ENCODE measurements around the gene RAB22A.
A peak's percentile ranks its signal among the peaks of the same experiment; 100 is the strongest.
"Not testable (repeated sequence)": the region's sequence is repeated elsewhere in the genome, so short reads cannot be mapped to it uniquely, and the experiment has no call there.

Gene RAB22A

GRCh38 chr20:58349570-58349969, 40.1 kb downstream of the RAB22A start:
- DNase-seq: no peak

GRCh38 chr20:58352468-58352867, 43.0 kb downstream of the RAB22A start:
- DNase-seq: no peak

GRCh38 chr20:58359441-58359840, 49.9 kb downstream of the RAB22A start:
- no peak for DNase-seq

- no peak for DNase-seq
Measured at GRCh38 chr20:58360936-58361335, 51.4 kb downstream of the RAB22A start.

- DNase-seq: no peak
Measured at GRCh38 chr20:58361481-58362205, 52.1 kb downstream of the RAB22A start.

GRCh38 chr20:58362206-58362516, 52.6 kb downstream of the RAB22A start:
- no peak for DNase-seq

GRCh38 chr20:58362970-58363369, 53.5 kb downstream of the RAB22A start:
- DNase-seq: no peak

- DNase-seq: no peak
Measured at GRCh38 chr20:58366866-58367265, 57.4 kb downstream of the RAB22A start.

GRCh38 chr20:58372806-58373205, 63.3 kb downstream of the RAB22A start:
- no peak for DNase-seq

GRCh38 chr20:58373296-58373695, 63.8 kb downstream of the RAB22A start:
- DNase-seq: not testable (repeated sequence)

GRCh38 chr20:58374027-58374850, 64.7 kb downstream of the RAB22A start:
- DNase-seq: no peak

- DNase-seq: no peak
Measured at GRCh38 chr20:58374906-58375758, 65.6 kb downstream of the RAB22A start.

GRCh38 chr20:58375759-58376352, 66.3 kb downstream of the RAB22A start:
- no peak for DNase-seq

GRCh38 chr20:58377017-58377416, 67.5 kb downstream of the RAB22A start:
- no peak for DNase-seq

- no peak for DNase-seq
Measured at GRCh38 chr20:58377766-58378401, 68.4 kb downstream of the RAB22A start.

- no peak for DNase-seq
Measured at GRCh38 chr20:58378704-58379103, 69.2 kb downstream of the RAB22A start.

GRCh38 chr20:58381627-58382026, 72.1 kb downstream of the RAB22A start:
- DNase-seq: no peak

GRCh38 chr20:58382096-58382495, 72.6 kb downstream of the RAB22A start:
- DNase-seq: no peak

- DNase-seq: no peak
Measured at GRCh38 chr20:58384821-58385220, 75.3 kb downstream of the RAB22A start.

- no peak for DNase-seq
Measured at GRCh38 chr20:58388028-58388601, 78.6 kb downstream of the RAB22A start.

GRCh38 chr20:58388882-58389323, 79.4 kb downstream of the RAB22A start, which contains the start of gene VAPB:
VAPB (plus strand) TSS chr20:58389229; CDS start chr20:58389460, 231 bp downstream.
- peak; percentile 96 for DNase-seq
